HG03354 (cell line): ENCODE data around the gene OXT.
"Not testable (repeated sequence)": the region's sequence is repeated elsewhere in the genome, so short reads cannot be mapped to it uniquely, and the experiment has no call there.

ENCODE experiments used
- ATAC-seq: cut with Tn5 transposase; IDR thresholded peaks from one replicate; pipeline ENCODE4 v1.9.1; 2021; ENCODE audit warnings: mild to moderate bottlenecking; ENCODE audit not compliant: unreplicated experiment, poor library complexity, severe bottlenecking

Gene OXT

DNA sequence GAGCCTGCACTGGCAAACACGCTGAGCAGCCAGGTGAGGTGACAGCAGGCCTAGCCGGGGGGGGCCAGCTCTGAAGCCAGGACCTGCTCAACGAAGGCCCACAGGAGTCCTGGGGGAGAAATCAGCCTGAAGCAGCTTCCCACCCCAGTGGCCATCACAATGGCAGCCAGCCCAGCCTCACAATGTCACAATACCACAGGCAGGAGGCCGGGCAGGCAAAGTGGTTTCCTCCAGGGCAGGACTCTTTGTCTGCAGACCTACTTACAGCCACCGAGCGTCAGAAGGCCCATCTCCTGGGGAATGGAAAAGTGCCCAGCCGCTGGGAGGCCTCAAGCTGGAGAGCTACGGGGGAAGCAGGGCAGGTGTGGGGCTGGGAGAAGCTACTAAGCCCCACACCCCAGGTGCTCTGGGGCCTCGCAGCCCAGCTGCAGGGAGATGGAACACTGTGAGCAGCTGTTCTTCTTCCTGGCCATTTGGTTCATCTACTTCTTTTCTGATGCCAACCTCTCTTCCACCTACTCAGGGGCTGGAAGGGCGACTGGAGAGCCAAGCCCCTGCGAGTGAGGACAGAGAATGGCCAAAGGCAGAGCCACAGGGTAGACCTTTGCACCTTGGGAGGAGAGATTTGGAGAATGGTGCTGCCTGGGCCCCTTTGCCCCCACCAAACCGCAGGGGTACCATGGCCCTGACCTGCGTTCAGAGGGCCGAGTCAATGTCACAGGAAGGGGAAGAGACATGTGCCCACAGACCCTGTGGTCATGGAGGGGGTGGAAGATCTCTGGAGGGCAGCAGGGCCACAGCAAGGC lies 35.4 kb downstream of the OXT start:
- no peak for ATAC-seq

DNA sequence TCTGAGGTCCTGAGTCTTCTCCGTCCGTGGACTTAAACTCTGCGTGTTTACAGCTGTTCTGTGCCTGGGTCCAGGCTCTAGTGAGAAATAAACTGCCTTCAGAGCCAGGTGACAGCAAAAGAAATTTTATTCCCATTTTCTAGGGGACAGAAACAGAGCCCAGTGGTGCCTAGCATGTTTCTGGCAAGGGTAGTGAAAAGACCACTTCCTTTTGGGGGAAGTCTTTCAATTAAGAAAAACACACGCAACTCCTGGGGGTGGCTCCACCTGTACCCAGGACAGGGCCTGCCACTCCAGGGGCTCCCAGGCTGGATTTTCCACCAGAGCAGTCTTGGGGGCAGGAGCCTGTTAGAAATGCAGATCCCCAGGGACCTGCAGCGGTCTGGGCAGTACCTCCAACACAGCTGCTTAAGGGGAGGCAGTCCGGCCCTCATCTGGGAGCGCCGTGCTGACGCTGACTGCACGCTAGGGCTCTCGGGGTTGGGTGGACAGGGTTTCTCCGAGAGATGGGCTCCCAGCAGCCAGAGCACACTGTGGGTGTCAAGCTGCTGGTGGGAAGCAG lies 36.1 kb downstream of the OXT start:
- ATAC-seq: no peak

DNA sequence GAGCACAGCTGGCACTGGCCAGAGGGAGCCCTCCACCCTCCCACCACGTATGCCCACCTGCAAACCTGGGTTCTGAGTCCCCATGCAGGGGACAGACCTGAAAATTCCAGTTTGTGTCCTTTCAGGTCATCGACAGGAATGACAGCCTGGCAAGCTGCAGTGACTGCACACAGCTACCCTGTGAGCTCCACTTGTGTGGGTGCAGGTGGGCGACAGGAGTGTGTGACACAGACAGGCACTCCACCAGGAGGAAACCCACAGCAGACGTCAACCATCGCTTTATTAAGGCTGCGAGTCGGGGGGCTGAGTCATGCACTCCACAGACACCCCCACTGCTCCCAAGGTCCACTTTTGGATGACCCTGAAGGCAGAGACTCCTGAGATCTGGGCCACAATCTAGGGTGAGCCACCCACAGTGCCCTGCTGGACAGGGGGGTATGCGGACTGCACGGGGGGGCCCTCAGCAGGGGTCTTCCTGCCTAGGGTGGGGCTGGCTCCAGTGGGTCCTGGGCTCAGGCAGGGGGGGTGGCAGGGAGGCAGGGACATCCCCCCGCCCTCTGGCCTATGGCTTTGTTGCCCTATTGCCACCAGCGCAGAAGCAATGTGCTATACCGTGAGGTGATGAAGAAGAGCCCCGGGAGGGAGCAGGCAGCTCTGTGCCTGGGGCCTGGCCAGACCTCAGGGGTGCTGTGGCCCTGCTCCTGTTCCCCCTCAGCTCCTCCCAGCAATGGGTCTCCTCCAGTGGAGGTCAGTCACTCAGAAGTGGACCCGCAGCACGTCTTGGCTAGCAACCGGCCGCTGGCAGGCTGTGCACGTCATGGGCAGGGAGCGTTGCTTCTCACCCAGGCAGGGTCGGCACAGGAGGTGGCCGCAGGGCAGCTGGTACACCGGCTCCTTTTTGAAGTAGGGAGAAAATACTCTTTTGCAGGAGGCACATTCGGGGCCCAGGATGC lies 38.2 kb downstream of the OXT start:
- ATAC-seq: no peak

DNA sequence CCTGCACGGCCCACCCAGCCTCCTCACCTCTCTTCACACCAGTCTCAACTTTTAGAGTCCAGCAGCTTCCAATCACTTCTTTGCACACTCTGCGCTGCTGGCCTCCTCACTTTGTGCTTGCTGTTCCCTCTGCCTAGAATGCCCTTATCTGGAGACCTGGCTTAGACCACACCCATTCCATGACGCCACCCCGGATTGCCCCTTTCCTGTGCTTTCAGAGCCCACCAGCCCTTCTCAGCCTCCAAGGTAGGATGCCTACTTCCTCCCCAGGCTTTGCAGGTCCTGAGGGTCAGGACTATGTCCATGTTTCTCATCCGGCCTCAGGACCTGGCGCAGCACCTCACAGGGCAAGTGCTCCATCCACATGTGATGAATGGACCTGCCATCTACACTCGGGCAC lies 40.1 kb downstream of the OXT start:
- no peak for ATAC-seq

DNA sequence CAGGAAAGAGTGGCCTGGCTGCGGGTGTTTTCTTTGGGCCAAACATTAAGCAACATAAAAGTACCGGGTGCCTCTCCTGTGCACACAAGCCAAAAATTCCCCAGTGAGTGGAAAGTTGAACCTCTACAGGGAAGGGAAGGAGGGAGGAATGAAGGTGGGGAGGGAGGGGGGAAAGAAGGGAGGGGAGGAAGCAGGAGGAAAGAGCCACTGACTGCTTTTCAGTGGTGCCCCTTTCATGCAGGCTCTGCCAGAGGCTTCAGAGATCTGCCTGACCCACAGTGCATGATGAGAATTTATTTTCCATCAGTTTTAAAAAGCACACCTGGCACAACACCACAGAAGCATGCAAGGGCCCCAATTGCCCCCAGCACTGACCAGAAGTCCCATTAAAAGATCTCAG lies 40.6 kb downstream of the OXT start:
- no peak for ATAC-seq

DNA sequence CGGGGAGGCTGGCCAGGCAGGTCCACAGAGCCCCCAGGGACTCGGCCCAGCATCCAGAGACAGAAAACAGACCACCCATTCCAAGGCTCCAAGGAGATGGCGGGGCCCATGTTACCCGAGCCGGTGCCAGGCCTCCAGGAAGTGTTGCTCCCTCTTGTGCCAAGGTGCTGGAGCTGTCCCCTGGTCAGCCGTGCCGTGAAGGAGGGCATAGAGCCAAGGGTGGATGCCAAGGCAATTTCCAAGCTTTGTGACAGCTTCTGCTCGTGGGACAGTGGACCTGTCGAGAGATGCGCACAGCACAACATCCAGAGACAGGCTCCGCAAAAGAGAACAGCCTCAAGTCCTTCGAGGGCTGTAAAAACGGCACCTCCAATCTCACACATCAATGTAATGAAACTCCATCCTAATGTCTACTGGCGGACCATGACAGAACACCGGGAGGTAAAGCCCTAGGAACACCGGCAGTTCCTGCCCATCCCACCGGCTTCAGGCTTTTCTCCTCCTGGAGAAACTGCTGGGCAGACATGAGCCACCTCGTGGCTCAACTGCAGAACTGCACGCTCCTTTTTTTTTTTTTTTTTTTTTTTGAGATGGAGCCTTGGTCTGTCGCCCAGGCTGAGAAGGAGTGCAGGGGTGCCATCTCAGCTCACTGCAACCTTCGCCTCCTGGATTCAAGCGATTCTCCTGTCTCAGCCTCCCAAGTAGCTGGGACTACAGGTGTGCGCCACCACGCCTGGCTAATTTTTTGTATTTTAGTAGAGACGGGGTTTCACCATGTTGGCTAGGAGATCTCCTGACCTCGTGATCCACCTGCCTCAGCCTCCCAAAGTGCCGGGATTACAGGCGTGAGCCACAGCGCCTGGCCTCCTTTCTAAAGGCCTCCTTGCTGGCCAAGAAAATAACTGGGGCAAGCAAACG lies 44.0 kb downstream of the OXT start:
- no peak for ATAC-seq

DNA sequence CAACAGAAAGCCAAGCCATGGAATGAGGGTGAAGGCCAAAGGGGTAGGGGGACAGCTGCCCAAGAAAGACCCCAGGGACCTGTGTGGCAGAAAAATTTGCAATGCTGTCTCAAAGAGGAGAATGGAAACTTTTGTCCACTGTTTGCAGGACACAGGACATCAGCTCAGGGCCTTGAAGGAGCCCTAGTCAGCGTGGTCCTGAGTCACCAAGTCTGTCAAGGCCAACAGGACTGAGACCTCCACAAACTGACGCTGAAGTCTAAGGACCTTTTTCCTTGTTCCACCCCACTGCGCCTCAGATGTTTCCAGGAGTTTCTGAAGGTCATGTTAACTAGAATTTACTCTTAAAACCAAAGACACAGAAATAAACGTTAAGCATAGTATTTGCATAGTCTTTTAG lies 44.9 kb downstream of the OXT start:
- ATAC-seq: no peak

DNA sequence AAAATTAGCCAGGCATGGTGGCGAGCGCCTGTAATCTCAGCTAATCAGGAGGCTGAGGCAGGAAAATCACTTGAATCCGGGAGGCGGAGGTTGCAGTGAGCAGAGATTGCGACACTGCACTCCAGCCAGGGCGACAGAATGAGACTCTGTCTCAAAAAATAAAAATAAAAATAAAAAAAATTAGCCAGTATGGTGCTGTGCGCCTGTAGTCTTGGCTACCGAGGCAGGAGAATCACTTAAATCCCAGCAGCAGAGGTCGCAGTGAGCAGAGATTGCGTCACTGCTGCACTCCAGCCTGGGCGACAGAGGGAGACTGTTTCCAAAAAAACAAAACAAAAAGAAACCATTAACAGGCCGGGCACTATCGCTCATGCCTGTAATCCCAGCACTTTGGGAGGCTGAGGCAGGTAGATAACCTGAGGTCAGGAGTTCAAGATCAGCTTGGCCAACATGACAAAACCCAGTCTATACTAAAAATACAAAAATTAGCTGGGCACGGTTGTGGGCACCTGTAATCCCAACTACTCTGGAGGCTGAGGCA lies 46.5 kb downstream of the OXT start:
- ATAC-seq: not testable (repeated sequence)

DNA sequence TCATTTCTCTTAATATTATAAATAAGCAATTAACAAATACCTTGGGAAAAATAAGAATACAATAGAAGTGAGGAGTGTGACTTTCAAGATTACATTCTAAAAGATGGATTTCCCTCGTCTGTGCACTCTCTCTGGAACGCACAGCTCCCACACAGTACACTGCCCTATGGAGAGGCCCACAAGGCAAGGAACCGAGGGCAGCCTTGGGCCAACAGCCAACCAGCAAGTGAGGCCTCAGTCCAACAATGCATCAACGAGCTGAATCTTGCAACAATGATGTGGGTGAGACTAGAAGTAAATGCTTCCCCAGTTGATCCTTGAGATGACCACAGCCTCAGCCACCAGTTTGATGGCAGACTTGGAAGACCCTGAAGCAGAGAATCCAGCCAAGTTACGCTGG lies 47.6 kb downstream of the OXT start:
- no peak for ATAC-seq

DNA sequence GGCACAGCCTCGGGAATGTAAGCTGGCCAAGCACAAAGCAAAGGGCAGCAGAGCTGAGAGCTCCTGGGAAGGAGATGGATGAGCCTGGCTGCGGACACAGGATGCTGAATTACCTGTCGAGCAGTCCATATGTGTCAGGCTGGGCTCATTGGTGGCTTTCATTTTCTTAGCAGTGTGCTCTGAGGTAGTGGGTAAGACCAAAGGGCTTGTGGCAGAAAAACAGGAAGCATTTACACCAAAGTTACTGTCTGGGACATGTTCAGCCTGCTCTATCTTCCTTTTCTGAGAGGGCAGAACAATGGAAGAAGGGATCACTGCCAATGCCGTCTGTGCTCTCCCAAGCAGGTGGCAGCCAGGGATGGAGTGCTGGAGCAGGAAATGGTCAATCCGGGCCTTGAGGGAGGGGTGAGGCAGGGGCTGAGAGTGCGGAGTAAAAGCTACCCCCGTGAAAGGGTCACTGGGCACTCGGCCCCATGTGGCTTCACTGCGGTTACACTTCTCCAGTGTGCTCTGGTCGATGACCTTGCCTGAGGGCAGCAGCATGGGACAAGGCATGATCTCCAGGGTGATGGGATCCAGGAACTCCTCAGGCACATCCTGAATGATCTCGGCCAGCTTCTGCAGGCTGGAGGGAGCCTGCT lies 50.0 kb downstream of the OXT start:
- no peak for ATAC-seq
